NCI-H82 (cell line): Measurements from ENCODE around the gene MAGEF1.

ENCODE experiments used
- DNase-seq: peaks from one replicate; lab custom pipeline; 2025; lab: John Stamatoyannopoulos, UW

Gene MAGEF1

DNA sequence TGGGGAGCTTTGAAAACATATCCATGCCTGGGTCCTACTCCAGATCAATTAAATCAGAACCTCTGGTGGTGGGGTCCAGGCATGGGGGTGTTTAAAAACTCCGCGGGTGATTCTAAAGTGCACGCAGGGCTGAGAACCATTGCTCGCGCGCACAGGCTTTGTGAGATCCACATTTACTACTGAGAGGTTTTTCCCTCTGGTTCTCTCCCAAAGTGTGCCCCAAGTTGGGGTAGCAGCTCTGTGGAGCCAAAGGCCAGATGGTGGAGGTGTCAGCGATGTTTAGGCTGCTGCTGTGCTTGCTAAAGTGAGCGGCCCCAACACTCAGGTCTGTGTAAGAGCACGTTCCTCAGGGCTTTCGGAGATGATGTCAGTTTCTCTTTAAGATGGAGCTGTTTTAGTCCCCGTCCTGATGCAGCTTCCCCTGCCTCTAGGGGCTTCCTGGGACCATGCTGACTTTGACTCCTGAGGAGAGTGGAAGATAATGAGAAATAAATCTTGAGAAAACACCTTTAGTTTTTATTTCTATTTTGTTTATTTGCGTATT, 13.4 kb upstream of the MAGEF1 start:
- no peak for DNase-seq

DNA sequence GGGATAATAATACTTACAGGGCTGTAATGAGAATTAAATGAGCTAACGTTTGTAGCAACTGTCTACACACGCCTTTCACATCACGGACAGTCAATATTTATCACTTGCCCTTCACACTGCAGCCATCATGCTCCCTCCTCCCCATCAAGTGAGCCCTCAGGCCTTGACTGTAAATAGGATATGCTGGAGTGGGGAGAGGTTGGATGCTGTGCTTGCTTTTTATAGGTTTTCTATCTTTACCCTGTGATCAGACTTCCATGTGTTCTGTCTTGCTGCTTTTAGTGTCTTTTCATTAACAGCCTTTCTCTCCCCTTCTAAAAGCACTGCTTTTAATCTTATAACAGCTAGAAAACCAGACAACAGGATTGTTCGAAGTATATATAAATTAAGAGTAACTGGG, 12.8 kb upstream of the MAGEF1 start:
- DNase-seq, result no peak

DNA sequence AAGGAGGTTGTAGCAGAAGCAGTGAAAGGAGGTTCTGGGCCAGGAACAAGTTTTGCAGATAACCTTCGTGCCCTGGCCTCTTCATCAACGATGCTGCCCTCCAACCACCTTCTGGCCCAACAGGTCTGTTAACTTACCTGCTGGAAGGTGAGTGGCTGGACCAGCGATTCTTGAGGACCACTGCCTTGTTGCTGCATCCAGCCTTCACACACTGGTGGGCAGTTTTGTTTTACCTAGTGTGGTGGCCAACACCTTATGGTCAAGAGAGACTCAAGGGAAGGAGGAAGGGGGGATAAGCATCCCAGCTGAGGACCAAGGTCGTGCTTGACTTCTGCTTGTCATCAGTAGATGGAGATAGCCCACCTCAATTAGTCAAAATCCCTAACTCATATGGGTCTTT, 7.8 kb upstream of the MAGEF1 start:
- DNase-seq, result no peak

DNA sequence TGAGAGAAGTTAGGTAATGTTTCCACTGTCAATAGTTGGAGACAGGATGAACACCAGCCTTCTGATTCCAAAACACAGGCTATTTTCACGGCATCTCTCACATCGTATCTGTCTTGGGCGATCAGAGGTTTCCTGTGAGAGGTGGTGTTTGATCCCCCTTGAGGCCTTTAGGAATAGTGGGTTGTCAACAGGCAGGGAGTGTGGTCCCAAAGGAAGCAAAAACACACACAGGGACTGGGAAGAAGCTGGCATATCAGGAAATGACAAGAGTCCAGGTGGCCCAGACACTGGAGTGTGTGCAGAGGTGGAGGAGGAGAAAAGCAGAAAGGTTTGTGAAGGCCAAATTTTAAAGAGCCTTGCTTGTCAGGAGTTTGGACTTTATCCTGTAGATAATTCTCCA, 6.6 kb upstream of the MAGEF1 start:
- DNase-seq, result peak; percentile 26

DNA sequence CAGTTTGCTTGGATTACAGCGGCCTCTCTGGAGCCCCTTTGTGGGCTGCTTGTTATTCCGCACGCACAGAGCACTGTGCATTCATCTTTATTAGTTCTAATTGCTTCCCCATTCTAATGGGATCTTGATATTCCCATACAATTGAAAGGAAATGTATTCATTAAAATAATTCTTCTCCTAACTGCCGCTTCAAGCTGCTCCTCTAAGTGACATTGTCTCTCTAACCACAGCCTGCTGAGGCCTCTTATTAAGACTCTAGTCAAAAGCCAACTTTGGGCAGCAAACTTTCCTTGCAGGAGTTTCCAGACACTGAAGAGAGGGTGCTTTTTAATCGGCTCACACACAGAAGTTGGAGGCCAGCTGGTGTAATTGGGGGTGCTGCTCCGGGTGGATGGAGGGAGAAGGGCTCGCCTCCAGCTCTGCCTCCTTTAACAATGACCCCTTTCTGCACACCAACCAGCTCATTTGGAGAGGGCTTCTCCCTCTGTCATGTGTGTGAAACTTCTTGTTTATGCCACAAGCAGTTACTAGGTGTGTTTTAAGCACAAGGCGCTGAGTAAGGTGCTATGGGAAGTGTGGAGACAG, 5.6 kb upstream of the MAGEF1 start:
- DNase-seq, result no peak

DNA sequence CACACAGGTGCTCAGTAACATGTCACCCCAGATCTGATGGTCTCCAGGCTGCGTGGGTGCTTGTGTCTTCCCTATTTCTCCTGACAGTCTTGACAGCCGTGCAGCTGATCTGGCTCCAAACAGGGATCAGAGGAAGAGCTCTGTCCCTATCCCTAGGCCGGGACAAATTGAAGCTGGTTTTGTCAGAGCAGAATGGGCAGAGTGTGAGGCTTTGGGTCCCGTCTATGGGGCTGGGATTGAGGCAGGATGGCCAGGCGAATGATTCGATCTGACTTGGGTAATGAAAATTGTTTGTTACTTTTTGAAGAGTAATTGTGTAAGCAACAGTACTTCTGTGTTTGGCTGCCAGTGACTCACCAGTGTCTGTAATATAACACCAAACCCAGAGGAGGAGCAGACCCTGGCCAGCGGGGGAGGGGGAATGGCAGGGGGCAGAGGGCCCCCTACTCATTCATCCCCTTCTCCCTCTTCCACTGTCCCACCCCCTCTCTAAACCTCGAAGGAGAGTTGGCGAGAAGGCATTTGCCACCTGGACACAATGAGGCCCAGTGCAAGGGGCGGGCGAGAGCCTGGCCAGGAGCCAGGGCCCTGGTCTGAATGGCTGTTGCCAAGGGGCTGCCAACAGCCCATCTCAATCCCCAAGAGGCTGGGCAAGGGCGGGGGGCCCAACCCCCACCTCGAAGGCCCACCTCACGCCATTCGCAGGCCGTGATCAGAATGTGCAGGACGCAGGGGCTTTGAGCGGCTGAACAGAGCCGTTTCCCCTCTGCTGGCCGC, 4.9 kb upstream of the MAGEF1 start:
- DNase-seq, result peak; percentile 82

DNA sequence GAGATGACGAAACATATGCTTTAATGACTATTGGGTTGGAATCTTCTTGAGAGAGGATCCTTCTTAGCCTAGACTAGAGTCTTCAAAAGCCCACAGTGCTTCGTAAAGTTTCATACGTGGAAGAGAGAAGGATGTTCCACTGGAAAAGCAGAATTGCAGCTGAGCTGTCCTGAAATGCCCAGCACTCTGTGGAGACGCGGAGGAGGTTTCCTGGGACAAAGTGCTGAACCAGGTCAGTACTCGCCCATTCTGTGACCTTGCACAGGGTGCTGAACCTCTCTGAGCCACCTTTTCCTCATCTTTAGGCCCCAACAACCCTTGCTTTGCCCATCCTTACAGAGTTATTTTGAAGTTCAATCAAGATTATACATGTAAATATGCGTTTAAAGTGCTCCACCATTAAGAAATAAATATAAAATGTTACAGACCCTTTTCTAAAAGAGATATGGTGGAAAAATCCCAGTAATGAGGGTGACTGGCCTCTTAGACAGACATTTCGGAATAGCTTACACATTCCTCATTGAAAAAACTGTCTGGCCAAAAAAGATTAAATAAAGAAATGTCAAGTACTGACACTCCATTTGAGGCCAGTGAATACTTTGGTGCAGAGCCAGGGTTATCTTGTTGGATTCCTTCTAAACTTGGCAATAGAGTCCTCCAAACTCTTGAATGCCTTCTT, 4.2 kb upstream of the MAGEF1 start:
- DNase-seq, result no peak

DNA sequence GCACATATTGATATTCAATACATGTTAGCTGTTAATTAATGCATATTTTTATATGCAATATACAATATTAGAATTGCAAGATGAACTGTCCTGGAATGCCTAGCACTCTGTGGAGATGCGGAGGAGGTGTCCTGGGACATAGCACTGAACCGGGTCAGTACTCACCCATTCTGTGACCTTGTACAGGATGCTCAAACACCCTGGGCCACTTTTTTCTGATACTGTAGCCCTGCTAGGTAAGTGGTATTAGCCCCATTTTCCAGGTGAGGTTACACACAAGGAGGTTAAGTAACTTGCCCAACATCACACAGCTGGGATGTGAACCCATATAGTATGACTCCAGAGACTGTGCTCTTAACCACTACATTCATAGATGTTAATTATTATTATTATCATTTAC, 1.7 kb upstream of the MAGEF1 start:
- no peak for DNase-seq

DNA sequence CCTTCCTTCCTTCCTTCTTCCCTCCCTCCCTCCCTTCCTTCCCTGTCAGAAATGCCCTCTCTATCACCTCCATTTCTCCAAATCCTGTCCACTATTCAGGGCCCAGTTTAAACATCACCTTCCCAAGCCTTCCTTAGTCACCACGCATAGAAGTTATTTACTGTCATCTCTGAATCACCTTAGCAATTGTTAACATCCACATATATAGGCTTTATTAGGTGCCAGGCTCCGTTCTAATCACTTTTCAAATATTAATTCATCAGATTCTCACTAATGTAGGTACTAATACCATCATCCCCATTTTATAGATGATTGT, 1.1 kb upstream of the MAGEF1 start:
- no peak for DNase-seq

DNA sequence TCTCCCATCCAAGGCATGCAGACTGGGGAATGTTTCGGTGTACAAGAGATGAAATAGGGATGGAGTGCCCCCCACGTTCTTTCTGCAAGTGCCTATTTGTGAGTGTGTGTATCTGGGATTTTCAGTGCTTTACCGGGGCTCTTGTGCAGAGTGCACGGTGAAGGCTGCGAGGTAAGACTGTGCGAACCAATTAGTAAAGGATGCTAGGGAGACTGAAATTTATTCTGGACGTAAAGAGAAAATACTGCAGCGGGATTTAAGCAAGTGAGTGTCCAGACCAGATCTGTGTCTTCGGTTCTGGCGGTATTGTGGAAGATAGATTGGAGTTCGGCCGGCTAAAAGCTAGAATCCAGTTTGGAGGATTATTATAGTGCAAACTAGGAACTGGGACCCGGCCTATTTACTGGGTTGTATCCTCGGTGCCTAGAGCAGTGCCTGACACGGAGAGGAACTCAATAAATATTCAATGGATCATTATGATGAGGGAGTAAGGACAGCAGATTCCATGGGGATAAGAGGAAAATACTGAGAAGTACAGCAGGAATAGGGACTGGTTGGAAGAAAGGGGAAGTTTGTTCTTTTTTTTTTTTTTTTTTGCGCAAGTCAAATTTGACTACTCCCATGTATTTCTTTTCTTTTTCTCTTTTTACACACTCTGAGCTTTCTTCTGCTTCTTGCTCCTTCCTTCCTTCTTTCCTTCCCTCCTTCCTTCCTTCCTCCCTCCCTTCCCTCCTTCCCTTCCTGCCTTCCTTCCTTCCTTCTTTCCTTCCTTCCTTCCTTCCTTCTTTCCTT, 580 bp upstream of the MAGEF1 start:
- no peak for DNase-seq

DNA sequence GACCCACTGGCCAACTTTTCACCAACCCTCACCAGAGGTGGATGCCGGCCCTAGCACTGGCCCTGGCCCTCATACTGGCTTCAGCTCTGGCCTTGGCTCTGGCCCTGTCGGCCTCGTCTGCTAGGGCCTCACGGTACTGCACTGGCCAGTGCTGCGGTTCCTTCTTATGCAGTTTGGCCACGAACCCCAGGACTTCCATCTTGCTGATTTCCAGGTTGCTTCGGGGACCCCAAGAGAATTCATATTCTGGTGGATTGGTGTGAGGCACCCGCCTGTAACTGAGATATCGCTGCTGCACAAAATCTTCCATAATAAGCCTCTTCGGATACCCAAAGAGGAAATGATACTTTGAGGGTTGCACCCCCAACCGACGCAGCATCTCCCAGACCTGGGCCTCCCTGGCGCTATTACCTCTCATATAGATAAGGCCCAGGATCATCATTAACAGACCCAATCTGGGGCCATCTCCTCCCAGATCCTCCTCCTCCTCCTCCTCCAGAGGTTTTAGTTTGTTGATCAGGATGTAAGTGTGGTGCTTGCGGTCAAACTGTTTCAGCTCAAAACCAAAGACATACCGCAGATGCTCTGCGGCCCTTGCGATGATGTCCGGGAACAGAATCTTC, 883 bp downstream of the MAGEF1 start:
- peak; percentile 55 for DNase-seq

DNA sequence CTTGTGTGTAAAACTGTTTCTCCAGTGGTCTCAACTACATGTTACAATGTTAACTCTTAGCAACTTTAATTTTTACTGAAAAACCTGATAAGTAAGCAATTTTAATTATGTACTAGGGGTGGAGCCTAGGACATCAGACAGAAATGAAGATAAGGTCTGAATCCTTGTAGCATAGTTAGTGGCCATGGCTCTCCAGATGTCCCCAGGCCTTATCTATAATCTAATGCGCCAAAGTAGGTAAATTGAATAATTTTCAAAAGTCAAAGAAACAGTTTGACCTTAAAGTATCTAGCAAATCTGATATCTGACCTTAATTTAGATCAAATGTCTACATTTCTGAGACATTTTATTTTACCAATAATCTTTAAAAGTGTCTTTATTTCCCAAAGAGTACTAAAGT, 8.2 kb downstream of the MAGEF1 start:
- no peak for DNase-seq

DNA sequence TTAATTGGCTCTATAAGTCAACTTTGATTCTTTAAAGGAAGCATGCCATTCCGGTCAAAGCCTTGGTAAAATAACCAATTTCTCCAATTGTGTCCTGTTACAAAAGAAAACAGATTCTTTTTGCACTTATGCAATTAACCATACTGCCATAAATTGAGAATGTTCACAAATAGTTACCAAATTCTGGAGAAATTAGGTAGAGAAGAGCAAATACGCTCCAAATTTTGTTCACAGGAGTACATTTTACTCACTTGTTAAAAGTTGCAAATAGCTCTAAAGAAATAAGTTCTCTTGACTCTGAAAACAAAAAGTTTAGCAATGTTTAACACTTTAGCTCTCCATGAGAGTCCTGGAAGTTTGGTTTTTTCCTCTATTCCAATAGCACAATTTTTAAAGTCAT, 11.1 kb downstream of the MAGEF1 start:
- no peak for DNase-seq

DNA sequence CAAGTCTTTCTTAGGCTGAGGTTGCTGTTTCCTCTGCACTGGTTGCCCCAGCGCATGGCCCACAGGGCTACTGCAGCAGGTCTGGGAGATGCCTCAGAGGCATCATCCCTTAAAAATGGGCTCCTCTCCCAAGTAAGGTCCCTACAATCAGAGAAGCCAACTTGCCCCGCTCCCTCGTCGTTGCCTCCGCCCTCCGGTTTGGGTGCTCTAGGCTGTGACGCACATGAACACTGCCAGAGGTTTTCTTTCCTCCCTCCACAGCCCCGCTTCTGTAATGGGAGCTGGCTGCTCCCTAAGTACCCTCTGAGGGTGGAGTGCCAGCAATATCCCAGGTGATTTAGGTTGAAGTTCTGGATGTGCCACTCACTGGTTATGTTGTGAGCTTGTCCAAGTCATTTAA, 14.0 kb downstream of the MAGEF1 start:
- DNase-seq, result no peak

DNA sequence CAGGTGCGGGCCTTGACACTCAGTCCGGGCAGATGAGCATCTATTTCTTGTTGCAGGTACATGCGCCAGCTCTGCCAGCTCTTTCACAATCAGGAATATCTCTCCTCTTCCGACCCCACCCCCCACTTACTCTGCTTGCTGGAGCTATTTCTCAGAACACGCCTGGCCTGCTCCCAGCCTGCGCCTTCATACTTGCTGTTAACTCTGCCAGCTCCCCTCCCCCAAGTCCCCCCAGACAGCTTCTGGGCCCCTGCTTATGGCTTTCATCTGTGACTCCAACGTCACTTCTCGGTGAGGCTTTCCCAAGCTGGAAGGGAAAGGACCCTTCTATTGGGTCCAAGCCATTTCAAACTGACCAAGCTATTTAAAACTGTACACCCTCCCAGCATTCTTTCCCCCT, 15.2 kb downstream of the MAGEF1 start:
- no peak for DNase-seq

DNA sequence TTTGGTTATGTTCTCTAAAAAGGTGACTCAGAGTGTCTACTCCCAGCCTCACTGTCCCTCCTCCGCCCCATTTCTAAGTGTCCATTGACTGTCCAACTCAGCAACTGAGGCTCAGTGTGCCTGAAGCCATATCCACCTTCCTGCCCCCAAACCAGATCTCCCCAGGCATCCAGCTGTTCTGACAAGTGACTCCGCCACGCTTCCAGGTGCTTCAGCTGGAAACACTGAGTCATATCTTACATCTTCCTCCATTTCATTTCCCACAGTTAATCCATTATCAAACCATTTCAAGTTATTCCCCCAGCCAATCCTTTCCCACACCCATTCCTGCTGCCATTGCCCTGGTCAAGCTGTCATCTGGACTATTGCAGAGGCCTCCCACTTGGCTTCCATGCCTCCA, 17.1 kb downstream of the MAGEF1 start:
- DNase-seq, result no peak

DNA sequence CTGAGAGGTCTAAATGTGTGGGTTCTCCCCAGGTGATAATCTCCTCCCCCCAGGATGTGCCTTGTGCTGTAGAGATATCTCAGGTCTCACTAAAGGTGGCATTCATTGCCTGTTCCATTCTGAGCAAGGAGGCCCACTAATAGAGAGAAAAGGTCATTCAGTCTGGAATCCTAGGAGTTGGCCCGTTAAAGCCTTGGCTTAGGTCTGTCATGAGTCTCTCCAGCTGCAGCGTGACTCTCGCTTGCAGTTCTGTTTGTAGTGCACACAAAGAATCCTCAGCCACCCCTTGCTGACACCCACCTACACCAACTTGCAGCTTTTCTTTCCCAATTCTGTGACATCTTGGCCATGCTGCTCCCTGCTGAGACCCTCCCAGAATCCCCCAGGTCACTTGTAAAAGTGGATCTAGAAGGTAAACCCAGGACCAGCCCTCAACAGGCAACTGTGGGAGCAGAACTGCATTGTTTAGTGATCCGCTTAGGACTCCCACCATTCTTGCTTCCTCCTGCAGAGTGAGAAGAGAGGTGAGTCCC, 17.7 kb downstream of the MAGEF1 start:
- DNase-seq, result no peak

DNA sequence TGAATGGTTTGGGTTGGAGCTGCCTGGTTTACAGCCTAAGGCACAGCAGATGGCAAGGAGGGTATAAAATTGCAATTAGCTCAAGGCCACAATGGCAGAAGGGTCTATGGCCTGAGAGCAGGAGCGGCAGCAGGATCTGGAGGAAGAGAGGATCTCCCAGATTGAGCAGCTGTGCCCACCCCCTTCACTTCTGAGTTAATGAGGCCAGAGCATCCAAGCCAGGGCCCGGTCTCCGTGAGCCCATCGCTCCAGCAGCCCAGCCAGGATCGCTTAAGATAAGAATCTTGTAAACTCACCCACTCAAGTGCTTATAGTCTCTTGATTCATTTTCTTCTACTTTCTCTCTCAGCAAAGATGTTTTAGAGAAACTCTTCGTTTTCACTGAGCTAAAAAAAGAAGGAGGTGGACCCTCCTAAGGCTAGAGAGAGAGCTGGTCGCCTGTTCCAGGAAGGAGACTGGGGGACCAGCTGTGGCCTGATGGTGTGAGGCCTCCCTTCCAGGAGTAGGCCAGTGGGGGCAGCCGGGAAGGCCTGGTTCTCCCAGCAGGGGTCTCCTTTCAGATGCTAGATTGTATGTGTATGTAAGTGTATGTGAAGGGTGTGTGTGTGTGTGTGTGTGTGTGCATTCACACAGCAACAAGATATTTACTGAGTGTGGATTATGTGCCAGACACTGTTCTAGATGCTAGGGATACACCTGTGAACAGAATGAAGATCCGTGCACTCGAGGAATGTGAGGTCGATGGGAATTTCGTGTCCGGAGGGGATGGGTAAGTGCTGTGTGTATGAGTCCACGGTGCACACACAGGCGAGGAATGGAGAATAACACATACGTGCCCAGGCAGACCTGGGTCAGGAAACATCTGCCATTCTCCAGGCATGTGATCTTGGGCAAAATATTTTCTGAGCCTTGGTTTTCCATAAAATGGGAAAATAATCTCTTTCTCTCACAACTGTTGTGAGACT, 18.6 kb downstream of the MAGEF1 start:
- DNase-seq, result peak; percentile 95

DNA sequence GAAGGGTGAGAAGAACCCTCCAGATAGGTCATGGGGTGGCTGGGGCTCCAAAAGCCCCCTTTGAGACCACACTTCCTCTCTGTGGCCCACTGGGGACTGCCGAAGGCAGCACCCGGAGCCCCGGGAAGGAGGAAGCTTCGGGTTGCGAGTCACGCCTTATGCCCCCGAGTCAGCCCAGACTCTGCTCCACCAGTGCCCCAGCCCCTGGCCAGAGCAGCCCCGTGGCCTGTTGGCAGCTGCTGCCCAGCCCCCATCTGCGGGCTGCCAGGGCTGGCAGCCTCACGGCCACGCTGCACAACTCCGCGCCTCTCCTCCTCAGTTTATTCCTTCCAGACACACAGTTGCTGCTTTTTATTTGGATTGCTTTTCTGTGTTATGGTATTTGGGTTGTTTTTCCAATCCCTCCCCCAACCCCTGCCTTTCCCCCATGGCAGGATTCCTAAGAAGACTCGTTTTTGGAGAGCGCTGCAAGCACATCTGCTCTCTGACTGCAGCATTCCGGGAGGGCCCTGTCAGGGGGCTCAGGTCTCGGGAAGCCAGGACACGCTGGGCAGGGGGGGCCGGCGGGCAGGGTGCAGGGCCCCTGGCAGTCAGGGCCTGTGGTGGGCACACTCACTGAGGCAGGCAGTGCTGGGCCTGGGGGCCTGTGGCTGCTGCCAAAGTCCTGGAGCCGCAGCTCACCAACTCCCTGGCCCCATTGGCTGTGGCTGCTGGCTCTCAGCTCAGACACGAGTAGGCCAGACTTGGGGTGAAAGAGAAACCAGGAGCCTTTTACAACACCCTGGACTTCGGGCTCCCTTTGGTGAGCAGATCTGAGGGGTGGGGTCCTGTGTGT, 20.2 kb downstream of the MAGEF1 start:
- DNase-seq, result no peak
